ENCODE measurements around the gene TAS2R5. TPM values are rescaled to one million over a fixed set of nuclear protein-coding genes. Genes with fewer than 3 reads are reported as not detected.
"Not testable (repeated sequence)": the region's sequence is repeated elsewhere in the genome, so short reads cannot be mapped to it uniquely, and the experiment has no call there.

TAS2R5 gene
- total and polyA plus RNA-seq, 9 donors = 0.61 to 2.5 (median 1.1) TPM

- Histone ChIP-seq H3K4me1 (ENCODE audit: control insufficient read depth, insufficient read depth, low read length) (no peaks in the 10 kb centered on the region), H3K36me3 (ENCODE audit: control insufficient read depth, insufficient read depth, low read length) (peaks cover 8% of the 10 kb centered on the region), H3K9me3 (replicated peaks; ENCODE audit: control insufficient read depth, low read depth, low read length) (no peaks in the 10 kb centered on the region), H3K4me3 (ENCODE audit: low read length) (no peak overlapping the region), H3K27me3 (ENCODE audit: control insufficient read depth, insufficient read depth, low read length) (no peaks in the 10 kb centered on the region), H3K27ac (ENCODE audit: low read length) (no peak overlapping the region)
- DNase-seq = peak; percentile 45
- 71% methylated on average over 9 of the region's 13 CpGs for WGBS (ENCODE audit: insufficient coverage)
Observed at GRCh38 chr7:141785706-141786552, 4.1 kb upstream of the TAS2R5 start.

GRCh38 chr7:141788296-141788695, 1.7 kb upstream of the TAS2R5 start:
- H3K27ac ChIP-seq (ENCODE audit: low read length) = no peak overlapping the region
- no peak for DNase-seq

GRCh38 chr7:141792526-141792925, 2.5 kb downstream of the TAS2R5 start:
- no peak for DNase-seq
- Histone ChIP-seq H3K4me1 (ENCODE audit: control insufficient read depth, insufficient read depth, low read length) (no peaks in the 10 kb centered on the region), H3K4me3 (ENCODE audit: low read length) (no peak overlapping the region), H3K27ac (ENCODE audit: low read length) (no peak overlapping the region), H3K27me3 (ENCODE audit: control insufficient read depth, insufficient read depth, low read length) (no peaks in the 10 kb centered on the region), H3K36me3 (ENCODE audit: control insufficient read depth, insufficient read depth, low read length) (peaks cover 9% of the 10 kb centered on the region), H3K9me3 (replicated peaks; ENCODE audit: control insufficient read depth, low read depth, low read length) (no peaks in the 10 kb centered on the region)
- no CpG with 5 or more reads among the region's 2 CpGs for WGBS (ENCODE audit: insufficient coverage)

More at GRCh38 chr7:141788296-141788695, 1.7 kb upstream of the TAS2R5 start:
- H3K4me3 ChIP-seq (ENCODE audit: low read length) = no peak overlapping the region
- H3K4me1 ChIP-seq (ENCODE audit: control insufficient read depth, insufficient read depth, low read length) = no peaks in the 10 kb centered on the region
- no peaks in the 10 kb centered on the region for H3K9me3 ChIP-seq (replicated peaks; ENCODE audit: control insufficient read depth, low read depth, low read length)
- WGBS (ENCODE audit: insufficient coverage) = 100% methylated on average over 1 of the region's 2 CpGs
- peaks cover 9% of the 10 kb centered on the region for H3K36me3 ChIP-seq (ENCODE audit: control insufficient read depth, insufficient read depth, low read length)
- no peaks in the 10 kb centered on the region for H3K27me3 ChIP-seq (ENCODE audit: control insufficient read depth, insufficient read depth, low read length)

- no peak overlapping the region for H3K27ac ChIP-seq (ENCODE audit: low read length)
- DNase-seq = no peak
- WGBS (ENCODE audit: insufficient coverage) = no CpG with 5 or more reads among the region's 1 CpG
- H3K4me3 ChIP-seq (ENCODE audit: low read length) = no peak overlapping the region
- H3K4me1 ChIP-seq (ENCODE audit: control insufficient read depth, insufficient read depth, low read length) = no peaks in the 10 kb centered on the region
- peaks cover 11% of the 10 kb centered on the region for H3K9me3 ChIP-seq (replicated peaks; ENCODE audit: control insufficient read depth, low read depth, low read length)
- no peaks in the 10 kb centered on the region for H3K36me3 ChIP-seq (ENCODE audit: control insufficient read depth, insufficient read depth, low read length)
- no peaks in the 10 kb centered on the region for H3K27me3 ChIP-seq (ENCODE audit: control insufficient read depth, insufficient read depth, low read length)
Observed at GRCh38 chr7:141820067-141820466, 30.1 kb downstream of the TAS2R5 start.

GRCh38 chr7:141822432-141822831, 32.4 kb downstream of the TAS2R5 start:
- H3K4me1 ChIP-seq (ENCODE audit: control insufficient read depth, insufficient read depth, low read length); H3K4me3 ChIP-seq (ENCODE audit: low read length); DNase-seq; H3K36me3 ChIP-seq (ENCODE audit: control insufficient read depth, insufficient read depth, low read length); H3K27ac ChIP-seq (ENCODE audit: low read length); H3K27me3 ChIP-seq (ENCODE audit: control insufficient read depth, insufficient read depth, low read length): not testable (repeated sequence)
- H3K9me3 ChIP-seq (replicated peaks; ENCODE audit: control insufficient read depth, low read depth, low read length) = peaks cover 12% of the 10 kb centered on the region

- WGBS (ENCODE audit: insufficient coverage) = 86% methylated on average over 1 of the region's 5 CpGs
- no peak for DNase-seq
- Histone ChIP-seq H3K4me3 (ENCODE audit: low read length) (no peak overlapping the region), H3K27ac (ENCODE audit: low read length) (no peak overlapping the region), H3K36me3 (ENCODE audit: control insufficient read depth, insufficient read depth, low read length) (no peaks in the 10 kb centered on the region), H3K27me3 (ENCODE audit: control insufficient read depth, insufficient read depth, low read length) (no peaks in the 10 kb centered on the region), H3K9me3 (replicated peaks; ENCODE audit: control insufficient read depth, low read depth, low read length) (no peaks in the 10 kb centered on the region), H3K4me1 (ENCODE audit: control insufficient read depth, insufficient read depth, low read length) (no peaks in the 10 kb centered on the region)
Observed at GRCh38 chr7:141837683-141838082, 47.7 kb downstream of the TAS2R5 start.

GRCh38 chr7:141838581-141838980, 48.6 kb downstream of the TAS2R5 start:
- Histone ChIP-seq H3K27me3 (ENCODE audit: control insufficient read depth, insufficient read depth, low read length) (no peaks in the 10 kb centered on the region), H3K36me3 (ENCODE audit: control insufficient read depth, insufficient read depth, low read length) (no peaks in the 10 kb centered on the region), H3K27ac (ENCODE audit: low read length) (no peak overlapping the region), H3K9me3 (replicated peaks; ENCODE audit: control insufficient read depth, low read depth, low read length) (no peaks in the 10 kb centered on the region), H3K4me3 (ENCODE audit: low read length) (no peak overlapping the region), H3K4me1 (ENCODE audit: control insufficient read depth, insufficient read depth, low read length) (no peaks in the 10 kb centered on the region)
- no CpG with 5 or more reads among the region's 1 CpG for WGBS (ENCODE audit: insufficient coverage)
- no peak for DNase-seq

GRCh38 chr7:141839256-141839655, 49.2 kb downstream of the TAS2R5 start:
- Histone ChIP-seq H3K27me3 (ENCODE audit: control insufficient read depth, insufficient read depth, low read length) (no peaks in the 10 kb centered on the region), H3K27ac (ENCODE audit: low read length) (no peak overlapping the region), H3K4me1 (ENCODE audit: control insufficient read depth, insufficient read depth, low read length) (no peaks in the 10 kb centered on the region), H3K9me3 (replicated peaks; ENCODE audit: control insufficient read depth, low read depth, low read length) (no peaks in the 10 kb centered on the region), H3K36me3 (ENCODE audit: control insufficient read depth, insufficient read depth, low read length) (no peaks in the 10 kb centered on the region), H3K4me3 (ENCODE audit: low read length) (no peak overlapping the region)
- no CpG with 5 or more reads among the region's 4 CpGs for WGBS (ENCODE audit: insufficient coverage)
- DNase-seq = no peak

- H3K27ac ChIP-seq (ENCODE audit: low read length) = no peak overlapping the region
- WGBS (ENCODE audit: insufficient coverage) = 93% methylated on average over 3 of the region's 5 CpGs
Observed at GRCh38 chr7:141840708-141841107, 50.7 kb downstream of the TAS2R5 start.

More at GRCh38 chr7:141840708-141841107, 50.7 kb downstream of the TAS2R5 start:
- H3K9me3 ChIP-seq (replicated peaks; ENCODE audit: control insufficient read depth, low read depth, low read length) = no peaks in the 10 kb centered on the region
- no peak for DNase-seq
- no peaks in the 10 kb centered on the region for H3K4me1 ChIP-seq (ENCODE audit: control insufficient read depth, insufficient read depth, low read length)
- no peaks in the 10 kb centered on the region for H3K27me3 ChIP-seq (ENCODE audit: control insufficient read depth, insufficient read depth, low read length)
- no peak overlapping the region for H3K4me3 ChIP-seq (ENCODE audit: low read length)
- H3K36me3 ChIP-seq (ENCODE audit: control insufficient read depth, insufficient read depth, low read length) = no peaks in the 10 kb centered on the region

Data from muscle of leg (tissue), 11 donors.